Anterior cingulate cortex (tissue), 58 donors: ENCODE measurements around the gene KMT5B.

Experiments
- DNase-seq, 58 donors: peaks; one replicate each; lab custom pipeline; 2025; lab: John Stamatoyannopoulos, UW

The KMT5B gene

DNA sequence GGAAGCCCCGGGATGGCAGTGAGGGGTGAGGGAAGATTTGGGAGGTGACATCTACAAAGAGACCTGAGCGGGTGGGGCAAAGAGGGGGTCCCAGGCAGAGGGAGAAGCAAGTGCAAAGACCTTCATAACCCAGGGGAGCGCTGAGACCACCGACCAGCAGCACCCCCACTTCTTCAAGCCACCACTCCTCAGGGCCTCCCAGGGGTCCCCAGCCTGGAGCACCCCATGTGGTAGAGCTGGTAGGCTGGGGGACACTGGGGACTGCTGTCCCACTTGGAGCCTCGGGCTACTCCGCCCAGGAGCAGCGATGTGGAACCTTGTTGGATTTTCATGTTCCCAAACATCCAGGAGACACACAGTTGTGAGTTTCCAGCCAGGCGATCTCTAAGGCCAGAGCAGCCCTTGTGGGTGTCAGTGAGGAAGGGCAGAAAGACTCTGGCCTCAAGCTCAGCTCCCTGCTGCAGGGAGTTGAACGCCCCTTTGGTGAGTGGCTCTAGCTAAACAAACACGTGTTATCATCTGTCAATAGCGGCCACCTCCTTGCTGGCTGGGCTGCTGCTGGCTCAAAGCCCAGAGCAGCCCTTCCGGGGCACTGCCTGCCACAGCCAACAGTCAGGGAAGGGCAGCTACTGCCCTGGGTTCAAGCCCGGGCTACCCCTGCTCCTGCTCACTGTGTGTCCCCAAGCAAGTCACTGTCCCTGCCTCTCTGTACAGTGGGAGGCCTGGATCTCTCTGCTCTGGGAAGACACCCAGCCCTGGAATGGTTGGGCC, 66.2 kb downstream of the KMT5B start:
- DNase-seq, result peak in 21 of 58 donors; percentile 12 to 48 (median 28)

DNA sequence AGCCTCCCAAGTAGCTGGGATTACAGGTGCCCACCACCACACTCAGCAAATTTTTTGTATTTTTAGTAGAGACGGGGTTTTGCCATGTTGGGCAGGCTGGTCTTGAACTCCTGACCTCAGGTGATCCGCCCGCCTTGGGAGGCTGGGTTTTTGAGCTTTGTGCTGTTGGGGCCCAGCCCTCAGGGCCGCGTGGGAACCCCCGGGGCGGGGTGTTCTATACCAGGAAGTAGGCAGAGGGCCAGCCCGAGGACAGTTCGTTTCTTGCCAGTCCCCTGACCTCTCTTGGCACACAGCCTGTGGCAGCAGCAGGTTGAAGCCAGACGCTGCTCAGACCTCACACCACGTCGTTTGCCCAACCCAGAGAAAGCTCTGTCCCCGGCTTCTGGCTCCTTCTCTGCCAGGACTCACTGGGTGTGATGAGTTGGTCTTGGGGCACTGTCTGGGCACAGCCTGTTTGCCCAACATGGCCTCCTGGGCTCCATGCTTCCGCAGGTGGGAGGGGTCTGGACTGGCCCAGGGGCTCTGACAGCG, 67.0 kb downstream of the KMT5B start:
- peak in 18 of 58 donors; percentile 10 to 52 (median 36) for DNase-seq

DNA sequence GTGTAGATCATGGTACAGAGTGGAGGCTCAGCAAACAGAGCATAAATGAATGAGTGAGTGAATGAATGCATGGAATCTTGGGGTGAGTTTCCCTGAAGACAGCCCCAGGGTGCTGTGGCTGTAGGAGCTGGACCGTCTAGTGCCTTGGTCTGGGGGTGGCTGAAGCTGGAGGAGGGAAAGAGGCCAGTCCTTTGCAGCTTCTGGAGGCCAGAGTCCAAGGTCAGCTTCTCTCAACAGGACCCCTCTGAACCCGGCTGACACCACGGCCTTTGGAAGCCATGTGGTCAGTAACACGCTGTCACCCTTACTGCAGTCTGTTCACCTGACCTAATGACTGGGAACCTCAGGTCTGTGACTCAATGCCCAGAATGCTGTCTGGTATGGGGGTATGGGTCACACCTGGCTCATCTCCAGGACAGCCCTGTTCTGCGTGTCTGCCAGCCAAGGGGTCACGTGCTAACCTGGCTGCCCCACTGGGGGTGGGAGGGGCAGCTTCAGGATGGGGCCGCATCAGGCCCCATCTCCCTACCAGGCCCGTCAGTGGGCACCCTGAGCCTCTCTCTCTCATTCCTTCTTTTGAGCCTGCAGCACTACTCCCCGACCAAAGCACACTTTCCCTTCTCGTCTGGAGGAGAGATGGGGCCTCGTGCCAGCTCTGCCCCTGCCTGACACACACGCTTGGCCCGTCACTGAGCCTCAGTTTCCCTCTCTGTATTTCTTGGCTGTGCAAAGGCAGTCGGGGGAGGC, 67.8 kb downstream of the KMT5B start:
- DNase-seq, result peak in 1 of 58 donors; percentile 36

DNA sequence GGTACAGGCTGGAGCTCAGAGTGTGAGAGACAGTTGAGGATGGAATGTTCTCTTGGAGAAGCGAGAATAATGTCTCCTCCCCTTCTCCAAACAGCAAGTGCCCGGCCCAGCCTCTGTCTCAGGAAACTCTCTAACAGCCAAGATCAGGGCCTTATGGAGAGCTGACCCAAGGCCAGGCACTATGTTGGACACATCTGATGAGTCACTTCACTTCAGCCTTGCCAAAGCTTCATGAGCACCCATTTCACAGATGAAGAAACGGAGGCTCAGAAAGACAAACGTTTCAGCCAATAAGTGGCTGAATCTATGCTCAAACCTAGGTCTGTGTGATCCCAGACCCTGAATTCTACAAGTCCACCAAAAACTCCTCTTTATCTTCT, 69.8 kb downstream of the KMT5B start:
- no peak for DNase-seq

DNA sequence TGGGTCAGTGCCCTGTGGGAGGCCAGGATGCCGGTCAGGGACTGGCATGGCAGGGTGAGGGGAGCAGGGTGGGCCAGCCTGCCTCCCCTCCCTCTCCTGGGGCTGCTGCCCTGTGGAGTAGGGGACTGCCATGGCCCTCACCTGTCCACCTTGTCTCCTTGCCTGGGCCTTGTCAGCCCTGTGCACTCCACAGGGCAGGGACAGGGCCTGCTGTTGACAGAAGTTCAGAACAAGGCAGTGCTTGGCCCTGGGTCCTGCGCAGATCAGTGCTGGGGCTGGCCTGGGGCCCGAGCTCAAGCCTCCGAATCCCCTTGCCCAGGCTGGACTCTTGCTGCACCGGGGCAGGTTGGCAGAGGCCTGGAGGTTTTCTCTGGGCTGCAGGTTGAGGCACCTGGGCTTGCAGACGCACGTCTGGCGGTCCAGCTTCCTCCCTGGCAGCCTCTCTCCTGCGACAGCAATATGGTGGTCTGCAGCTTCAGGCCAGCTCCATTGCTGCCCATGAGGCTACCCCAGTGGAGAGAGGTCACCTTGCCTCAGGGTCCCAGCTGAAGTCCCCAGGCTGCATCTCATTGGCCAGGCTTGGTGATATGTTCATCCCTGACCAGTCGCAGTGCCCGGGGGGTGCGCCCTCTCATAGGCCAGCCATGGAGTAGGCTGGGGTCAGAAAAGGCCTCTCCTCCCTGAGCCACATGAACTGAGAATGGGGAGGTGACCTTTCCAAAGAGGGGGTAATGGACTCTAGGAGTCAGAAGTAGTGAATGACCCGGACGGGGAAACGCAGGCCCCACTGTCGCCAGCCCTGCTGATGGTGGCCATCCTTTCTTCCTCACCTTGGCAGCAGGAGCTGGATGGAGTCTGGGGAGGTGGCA, 70.4 kb downstream of the KMT5B start:
- DNase-seq, result no peak

DNA sequence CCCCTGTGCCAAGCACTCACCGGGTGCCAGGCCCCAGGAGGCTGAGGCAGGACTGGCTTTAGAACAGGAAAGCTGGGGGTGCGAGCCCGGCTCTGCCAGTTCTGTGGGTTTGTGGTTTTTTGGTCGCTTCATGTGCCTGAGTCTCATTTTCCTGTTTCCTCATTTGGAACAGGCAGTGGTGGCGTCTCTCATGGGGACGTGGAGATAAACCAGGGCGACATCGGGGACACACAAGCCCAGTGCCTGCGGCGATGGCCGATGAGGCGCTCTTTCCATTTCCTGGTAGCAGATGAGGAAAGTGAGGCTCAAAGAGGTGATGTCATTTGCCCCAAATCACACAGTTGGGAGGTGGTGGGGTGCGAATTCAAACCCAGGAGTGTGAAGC, 71.1 kb downstream of the KMT5B start:
- DNase-seq, result peak in 10 of 58 donors; percentile 8 to 67 (median 26)

DNA sequence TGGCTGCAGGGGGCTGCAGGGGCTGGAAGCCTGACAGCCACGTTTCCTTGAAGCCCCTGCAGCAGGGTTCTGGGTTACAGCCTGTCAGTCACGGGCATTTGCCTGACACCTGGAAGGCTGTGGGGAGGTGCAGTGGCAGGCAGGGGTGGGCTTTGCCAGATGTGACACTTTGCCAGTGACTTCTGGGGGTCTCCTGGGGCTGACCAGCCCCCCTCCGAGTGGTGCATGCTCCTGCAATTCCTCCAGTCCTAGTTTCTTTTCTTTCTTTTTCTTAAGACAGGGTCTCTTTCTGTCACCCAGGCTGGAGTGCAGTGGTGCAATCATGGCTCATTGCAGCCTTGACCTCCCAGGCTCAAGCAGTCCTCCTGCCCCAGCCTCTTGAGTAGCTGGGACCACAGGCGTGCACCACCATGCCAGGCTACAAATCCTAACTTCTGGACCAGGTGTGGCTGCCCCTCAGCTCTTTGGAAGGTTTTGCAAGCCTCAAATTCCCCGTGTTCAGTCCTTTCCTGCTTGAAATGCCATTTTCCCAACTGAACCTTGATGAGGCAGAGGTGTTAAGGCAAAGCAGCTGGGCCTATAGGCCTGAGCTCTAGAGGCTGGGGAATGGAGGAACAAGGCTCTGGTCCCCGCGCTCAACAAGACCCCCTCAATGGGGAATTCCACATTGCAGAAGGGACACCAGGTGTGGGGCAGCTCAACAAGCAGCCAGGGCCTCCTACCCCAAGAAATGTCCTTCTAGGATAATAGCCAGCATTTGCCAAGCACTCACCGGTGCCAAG, 71.7 kb downstream of the KMT5B start:
- no peak for DNase-seq

DNA sequence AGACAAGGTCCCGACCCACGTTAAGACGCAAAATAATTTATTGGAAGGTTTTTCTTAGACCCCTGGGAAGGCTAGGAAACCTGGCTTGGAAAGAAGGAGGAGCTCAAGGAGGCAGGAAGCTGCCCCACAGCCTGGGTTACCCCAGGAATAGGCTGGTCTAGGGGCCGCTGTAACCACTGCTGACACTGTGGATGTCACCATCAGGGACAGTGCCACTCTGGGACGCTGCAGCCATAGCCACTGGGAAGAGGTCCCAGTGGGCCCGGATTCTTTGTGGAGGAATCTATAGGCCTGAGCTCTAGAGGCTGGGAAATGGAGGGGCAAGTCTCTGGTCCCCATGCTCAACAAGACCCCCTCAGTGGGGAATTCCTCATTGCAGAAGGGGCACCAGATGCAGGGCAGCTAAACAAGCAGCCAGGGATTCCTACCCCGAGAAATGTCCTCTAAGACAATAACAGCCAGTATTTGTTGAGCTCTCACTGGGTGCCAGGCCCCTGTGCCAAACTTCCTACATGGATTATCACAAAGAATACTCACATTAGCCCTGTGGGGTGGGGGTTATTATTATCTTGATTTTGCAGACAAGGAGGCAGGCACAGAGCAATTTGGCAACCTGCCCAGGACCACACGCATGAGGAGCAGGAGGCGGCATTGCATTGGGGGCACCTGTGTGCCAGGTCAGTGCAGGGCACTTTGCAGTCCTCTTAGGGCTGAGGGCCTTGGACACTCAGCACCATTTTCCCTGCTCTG, 72.4 kb downstream of the KMT5B start:
- DNase-seq, result peak in 14 of 58 donors; percentile 23 to 66 (median 48)

DNA sequence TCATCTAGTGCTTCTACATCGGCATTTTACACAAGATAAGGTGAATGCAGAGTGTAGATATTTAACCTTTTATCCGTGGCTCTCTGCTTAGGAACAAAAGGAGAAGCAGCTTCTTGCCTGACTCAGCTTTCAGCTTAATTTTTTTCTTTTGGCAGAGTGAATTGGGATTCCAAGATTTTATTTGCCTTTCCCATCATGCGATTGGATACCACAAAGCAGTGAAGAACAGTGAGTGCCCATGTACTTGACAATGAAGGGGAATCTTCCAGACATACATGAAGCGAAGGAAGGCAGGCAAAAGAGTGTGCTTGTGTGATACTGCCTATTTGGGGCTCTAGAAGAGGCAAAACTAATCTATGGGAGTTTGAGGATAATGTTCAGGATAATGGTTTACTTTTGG, 74.9 kb downstream of the KMT5B start:
- DNase-seq, result no peak

DNA sequence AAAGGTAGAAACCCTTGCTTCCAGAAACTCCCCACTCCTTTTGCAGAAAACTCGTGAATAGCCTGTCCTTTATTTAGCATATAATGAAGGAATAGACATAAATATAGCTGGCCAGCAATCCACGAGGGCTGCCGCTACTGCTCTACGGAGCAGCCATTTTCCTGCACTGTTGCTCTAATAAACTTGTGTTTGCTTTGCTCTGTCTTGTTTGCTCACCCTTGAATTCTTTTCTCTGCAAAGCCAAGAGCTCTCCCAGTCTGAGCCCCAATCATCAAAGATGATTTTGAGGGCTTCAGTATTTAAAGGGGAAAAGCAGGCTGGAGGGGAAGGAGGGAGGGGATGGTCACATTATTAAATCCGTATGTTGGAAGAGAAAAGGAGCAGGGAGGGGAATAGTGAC, 75.3 kb downstream of the KMT5B start:
- no peak for DNase-seq

DNA sequence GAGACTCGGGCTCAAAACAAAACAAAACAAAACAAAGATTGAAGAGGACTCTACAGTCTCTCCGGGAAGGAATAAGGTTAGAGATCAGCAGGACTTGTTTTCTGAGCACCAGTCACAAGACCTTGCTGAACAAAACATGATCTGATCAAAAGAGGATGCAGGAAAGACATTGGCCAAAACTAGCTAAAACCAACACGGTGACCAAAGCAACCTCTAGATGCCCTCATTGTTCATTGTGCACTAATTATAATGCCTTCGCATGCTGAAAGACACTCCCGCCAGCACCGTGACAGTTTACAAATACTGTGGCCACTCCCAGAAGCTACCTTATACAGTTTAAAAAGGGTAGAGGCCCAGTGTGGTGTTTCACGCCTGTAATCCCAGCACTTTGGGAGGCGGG, 76.2 kb downstream of the KMT5B start:
- no peak for DNase-seq

DNA sequence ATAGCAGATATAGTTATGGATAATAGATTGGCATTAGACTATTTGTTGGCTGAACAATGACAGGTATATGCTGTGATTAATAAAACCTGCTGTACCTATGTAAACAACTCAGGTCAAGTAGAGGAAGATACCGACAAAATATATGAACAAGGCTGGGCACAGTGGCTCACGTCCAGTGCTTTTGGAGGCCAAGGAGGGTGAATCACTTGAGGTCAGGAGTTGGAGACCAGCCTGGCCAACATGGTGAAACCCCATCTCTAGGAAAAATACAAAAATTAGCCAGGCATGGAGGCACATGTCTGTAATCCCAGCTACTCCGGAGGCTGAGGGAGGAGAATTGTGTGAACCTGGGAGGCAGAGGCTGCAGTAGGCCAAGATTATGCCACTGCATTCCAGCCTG, 77.9 kb downstream of the KMT5B start:
- no peak for DNase-seq

DNA sequence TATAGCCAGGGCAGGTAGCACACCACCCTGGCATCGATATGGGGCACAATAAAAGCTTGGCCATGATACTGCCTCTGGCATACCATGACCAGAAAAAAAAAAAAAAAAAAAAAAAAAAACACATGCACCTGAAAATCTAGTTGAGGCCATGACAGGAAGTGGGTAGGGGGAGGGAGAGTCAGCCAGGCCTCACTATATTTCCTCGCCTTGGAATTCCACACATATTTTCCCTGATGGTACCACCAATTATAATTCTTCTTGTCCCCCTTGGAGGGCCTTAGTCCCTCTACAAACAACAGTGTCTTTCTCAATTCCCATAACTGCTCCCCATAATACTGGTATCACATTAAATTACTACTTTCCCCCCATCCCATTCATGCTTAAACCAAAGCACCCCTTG, 79.3 kb downstream of the KMT5B start:
- DNase-seq, result no peak

DNA sequence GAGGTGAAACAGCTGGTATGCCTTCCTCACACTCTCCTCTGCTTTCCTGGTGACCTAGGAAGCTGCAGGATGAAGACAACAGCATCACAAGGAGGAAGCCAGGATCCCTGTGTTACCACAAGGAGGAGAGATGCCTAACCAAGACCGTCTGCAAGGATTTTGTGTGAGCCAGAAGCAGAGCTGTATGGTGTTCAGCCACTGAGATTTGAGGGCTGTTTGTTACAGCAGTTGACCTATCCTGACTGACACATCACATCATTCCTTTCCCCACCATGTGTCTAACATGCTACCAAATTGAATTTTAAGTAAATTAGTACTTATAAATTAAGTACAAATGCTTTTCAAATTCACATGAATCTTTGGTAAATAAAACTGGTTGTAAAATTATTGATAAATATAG, 83.0 kb downstream of the KMT5B start:
- no peak for DNase-seq

DNA sequence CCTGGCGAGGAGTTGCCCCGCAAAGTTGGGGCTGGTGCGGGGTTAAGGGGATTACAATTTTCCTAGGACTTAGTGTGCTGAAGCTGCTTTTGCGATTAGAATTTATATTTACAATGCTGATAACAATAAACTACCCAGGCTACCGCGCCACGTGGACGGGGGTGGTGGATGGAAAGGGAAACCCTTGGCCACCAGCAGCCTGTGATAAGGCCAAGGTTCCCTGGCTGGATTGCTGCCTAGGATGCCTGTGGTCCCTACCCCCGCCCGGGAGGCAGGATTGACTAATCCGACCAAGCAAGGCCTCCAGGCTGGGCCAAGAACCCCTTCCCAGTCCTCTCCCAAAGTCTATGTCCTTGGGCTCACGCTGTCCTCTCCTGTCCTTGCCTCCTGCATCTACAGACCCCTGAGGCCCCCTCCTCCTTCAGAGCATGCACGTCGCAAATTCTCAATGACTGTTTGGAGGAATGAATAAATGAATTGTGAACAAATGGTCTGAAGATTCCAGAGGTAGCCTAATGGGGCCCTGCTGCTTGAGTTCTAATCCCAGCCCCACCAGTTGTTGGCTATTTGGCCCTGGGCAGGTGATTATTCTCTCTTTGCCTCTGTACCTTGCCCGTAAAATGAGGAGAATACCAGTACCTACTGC, 84.3 kb downstream of the KMT5B start:
- no peak for DNase-seq

DNA sequence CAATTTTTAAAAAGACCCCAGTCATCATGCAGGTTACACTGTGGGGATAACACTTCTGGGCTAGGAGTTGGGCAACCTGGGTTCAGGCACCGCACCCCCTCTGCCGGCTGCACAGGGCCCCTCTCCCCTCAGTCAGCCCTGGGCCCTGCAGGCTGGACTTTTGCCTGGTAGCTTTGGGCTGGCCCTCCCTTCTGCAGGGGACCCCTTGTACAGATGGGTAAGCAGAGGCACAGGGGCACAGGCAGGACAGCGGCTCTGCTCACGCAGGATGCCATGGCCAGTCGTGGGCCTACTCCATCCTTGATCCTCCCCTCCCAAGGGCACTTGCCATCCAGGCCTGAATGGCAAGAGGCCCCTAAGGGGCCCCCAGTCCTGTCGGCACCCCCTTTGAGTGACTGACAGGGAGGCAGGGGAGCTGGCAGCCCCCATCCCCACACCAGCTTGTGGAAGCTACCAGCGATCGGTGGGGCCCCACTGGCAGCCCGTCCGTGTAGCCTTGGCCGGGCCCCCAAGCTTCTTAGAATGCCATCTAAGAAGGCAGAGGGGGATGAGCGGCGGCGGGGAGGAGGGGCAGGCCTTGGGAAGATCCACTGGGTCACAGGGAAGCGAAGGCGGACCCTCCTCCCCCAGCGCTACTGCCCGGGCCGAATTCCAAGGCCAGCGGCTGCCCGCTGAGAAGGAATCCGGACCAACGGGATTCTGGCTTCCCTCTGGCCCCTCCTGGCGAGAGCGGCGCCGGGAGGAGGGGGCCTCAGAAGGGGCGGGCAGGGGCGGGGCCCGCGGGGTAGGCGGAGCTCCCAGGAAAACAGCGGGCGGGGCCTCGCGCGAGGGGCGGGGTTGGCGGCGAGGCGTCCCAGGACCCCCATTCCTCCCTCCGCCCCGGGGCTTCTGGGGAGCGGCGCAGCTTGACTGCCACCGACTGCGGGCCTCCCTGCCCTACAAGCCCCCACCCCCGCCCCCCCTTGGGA, 85.1 kb downstream of the KMT5B start:
- DNase-seq, result peak in 51 of 58 donors; percentile 25 to 82 (median 56)

DNA sequence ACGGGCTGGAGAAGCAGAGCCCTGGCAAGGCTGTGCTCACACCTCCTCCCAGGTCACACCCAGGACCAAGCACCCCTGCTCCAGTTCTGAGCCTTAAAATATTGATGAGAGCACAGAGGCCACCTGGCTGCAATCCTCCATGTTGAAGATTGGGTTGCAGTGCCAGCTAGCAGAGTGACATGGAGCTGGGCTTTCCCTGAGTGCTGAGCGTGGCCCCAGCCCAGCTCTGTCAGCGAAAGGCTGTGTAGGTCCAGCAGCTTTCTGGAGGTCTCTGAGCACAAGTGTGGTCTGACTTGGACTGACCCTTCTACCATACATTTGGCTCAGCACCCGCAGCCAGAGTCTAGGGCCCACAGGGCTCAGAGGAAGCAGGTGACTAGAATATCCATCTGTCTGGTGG, 87.9 kb downstream of the KMT5B start:
- DNase-seq, result no peak
